ENCODE data around the gene CHN2.

GRCh38 chr7:29478226-29478625 is 283.7 kb downstream of the CHN2 start:
- TF ChIP-seq CTCF (IDR thresholded peaks at IDR 0.05; ENCODE audit: insufficient read depth, low read length, poor library complexity, severe bottlenecking), result no peak
- TF ChIP-seq EZH2phosphoT487 (conservative IDR thresholded peaks at IDR 0.05; ENCODE audit: low read length), result no peak
